Tongue (tissue), 2 donors: Measurements from ENCODE around the gene SNRPD3. TPM values are rescaled to one million over a fixed set of nuclear protein-coding genes. Genes with fewer than 3 reads are reported as not detected.
"Not testable (repeated sequence)": the region's sequence is repeated elsewhere in the genome, so short reads cannot be mapped to it uniquely, and the experiment has no call there.

Experiments used
- DNase-seq: peaks from one replicate; pipeline ENCODE4 v3.0.0-alpha.2; 2015
- total RNA-seq: library from RNA; depleted of rRNA; stranded (reverse); fragments of >200 nt; gene quantifications from one replicate; pipeline ENCODE4 v1.2.3, GENCODE V29; 2014

SNRPD3 gene
- 169 TPM for total RNA-seq

DNA sequence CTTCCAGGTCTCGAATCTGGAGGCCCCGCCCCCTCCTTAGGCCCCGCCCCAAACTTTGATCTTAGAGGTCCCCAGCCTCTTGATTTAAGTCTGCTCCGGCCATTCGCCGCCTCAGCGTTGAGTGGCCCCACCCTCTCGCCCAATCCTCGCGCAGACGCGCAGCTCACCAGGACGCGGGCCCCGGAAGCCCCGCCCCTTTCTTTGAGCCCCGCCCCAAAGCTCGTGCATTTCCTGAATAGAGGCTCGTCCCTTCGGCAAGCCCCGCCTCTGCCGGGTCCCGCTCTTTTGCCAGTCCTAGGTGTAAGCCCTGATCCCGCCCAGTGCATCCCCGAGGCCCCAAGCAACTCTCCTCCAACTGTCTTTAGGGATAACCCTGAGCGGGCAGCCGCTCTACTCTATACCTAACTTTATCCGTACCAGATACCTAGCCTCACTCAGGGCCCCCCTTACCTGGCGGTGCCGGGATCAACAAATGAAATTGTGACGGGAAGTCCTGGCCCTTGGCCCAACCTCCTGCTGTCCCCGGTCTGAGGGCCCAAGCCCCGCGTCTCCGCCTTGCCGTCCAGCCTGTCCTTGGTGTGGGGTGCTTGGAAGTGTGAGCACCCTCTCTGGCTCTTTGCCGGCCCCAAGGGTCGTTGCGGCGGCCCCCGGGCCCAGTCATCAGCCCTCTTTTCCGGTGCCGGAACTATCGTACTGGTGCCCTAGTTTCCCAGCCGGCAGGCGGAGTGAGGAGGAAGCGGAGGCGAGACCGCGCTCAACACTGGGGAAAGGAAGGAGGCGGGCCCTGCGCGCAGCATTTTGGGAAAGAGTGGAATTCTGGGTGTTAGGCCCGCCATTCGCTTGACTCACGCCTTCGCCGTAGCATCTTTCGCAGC lies at the start of gene SNRPD3:
Gene SNRPD3, plus strand, starts transcription at position 835 of the 875 bp plus-strand sequence. CDS start 1,676 bp downstream, outside the sequence.
- peak; percentile 100 for DNase-seq

DNA sequence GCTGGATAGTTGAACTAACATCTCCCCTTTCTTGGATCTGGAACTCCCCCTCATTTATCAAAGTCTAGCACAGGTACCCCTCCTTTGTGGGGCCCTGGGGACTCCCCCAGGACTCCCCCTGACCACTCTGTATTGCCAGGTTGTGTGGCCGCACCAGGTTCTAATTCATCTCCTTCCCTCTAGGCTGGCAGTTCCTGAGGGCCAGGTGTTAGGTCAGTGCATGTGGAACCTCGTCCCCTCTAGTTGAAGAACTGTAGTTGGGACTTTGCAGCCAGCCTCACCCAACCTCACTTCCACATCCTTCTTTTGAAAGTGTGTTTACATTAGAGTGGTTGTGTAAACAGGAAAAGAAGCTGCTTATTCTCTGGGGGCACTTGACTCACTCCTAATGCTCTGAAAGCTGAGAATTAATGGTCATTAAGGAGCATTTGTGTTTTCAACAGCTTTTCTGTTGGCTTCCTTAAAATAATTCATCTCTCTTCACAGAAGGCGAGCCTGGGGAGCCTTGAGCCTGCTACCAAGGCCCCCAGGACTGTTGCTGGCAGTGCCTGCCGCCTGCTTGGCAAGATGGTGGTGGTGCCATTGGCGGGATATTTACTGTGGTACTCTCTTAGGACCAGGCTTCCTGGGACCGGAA lies 48.9 kb upstream of the SNRPD3 start:
- peak; percentile 25 for DNase-seq

- no peak for DNase-seq
Observed at GRCh38 chr22:24507716-24508115, 48.1 kb upstream of the SNRPD3 start.

DNA sequence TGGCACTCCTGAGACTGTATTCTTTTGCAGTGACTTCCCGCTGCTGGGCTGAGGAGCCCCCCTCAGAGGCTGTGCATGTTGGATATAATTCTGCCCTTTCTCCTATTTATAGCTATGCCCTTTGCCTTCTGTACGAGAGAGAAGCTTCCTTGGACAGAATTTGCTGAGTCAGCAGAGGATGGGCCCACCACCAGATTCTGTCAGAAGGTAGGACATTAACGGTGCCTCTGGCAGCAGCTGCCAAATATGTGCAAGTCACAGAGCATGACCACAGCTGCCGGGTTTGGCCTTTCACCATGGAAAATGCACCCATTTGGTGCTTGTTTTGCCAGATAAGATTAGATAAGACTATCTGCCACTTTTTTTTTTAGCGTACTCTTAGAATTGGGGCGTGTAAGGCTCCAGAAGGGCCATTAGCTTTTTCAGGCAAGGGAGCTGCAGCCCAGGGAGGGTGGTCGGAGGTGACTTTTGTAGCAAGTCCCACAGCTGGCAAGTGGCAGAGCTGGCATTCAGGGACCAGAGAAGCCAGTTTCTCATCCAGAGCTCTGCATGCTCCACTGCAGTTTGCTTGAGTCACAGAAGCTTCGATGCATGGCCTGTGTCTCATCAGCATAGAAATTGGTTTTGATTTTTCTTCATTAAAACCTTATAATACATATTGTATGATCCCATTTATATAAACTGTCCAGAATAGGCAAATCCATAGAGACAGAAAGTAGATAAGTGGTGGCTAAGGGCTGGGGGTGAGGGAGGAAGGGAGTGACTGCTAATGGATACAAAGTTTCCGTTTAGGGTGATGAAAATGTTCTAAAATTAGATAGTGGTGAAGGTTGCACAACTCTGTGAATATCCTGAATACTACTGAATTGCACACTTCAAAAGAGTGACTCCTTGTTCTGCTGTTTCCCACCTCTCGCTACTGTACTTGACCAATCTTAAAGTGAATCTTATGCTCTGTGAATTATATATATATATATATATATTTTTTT lies 44.9 kb upstream of the SNRPD3 start:
- peak; percentile 38 for DNase-seq

GRCh38 chr22:24512043-24512442 lies 43.8 kb upstream of the SNRPD3 start:
- DNase-seq, result no peak

- DNase-seq, result no peak
Observed at GRCh38 chr22:24513378-24514240, 42.2 kb upstream of the SNRPD3 start.

- DNase-seq, result no peak
Observed at GRCh38 chr22:24514241-24515026, 41.4 kb upstream of the SNRPD3 start.

DNA sequence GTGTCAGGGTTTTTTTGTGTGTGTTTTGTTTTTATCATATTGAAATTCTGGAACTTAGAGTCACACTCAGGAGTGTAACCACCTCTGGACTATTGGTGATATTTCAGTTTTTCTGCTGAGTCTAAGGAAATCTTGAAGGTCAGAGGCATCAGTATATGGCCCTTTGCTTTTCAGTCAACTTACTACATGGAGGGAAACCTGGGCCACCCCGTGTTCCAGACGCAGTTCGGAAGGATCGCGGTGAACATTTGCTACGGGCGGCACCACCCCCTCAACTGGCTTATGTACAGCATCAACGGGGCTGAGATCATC lies 40.8 kb upstream of the SNRPD3 start:
- DNase-seq, result no peak

DNA sequence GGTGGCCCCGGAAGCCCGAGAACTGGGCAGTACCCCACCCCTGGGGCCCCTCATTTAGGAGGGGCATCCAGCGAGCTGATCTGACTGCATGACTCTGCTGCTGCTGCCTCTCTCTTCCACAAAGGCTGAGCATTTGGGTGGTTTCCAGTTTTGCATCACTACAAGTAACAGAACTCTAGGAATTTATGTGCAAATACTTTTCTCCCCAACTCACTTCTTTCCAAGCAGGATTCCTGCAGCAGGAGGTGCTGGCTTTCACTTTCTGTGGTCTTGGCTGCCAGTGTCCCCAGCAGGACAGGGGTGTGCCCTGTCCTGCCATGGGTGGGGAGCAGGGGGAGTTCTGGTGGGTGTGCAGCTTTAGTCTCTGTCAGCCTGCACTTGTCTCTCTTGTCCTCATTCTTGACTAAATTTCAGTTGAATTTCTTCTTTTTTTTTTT lies 39.5 kb upstream of the SNRPD3 start:
- DNase-seq, result peak; percentile 82

DNA sequence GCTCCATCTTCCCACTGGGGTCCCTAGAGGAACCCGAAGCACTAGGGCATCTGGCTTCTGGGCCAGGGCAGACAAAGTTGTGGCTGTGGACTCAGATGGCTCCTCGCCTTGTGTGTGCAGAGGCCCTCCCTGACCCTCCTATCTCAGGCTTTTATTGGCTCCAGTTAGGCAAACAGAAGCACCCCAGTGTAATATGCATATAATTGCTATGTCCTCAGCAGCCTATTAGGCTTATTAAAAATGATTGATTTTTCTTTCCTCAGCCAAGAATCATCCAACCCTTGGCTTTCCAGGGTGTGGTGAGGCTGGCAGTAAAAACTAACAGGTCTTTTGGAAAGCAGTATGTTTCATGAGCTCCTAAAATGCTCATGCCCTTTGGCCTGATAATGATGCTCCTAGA lies 38.4 kb upstream of the SNRPD3 start:
- no peak for DNase-seq

DNA sequence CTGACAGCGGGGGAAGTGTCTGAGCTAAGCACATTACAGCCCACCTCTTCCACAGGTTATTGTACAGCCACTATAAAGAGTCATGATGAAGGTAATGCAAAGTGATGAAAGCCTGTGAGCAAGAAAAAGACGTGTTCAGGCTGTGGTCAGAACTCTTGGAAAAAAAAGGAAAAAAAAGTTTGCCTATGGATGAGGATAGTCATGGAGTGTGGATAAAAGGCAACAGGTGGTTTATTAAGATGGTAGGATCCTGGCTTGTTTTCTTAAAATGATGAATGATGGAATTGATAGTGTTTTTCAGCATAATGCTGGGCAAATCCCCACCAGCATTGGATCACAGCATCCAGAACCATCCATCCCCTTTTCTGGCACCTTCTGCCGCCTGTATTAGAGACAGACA lies 37.6 kb upstream of the SNRPD3 start:
- DNase-seq, result no peak

GRCh38 chr22:24518771-24519485 lies 36.9 kb upstream of the SNRPD3 start:
- DNase-seq, result no peak

GRCh38 chr22:24519496-24519895 lies 36.3 kb upstream of the SNRPD3 start:
- no peak for DNase-seq

DNA sequence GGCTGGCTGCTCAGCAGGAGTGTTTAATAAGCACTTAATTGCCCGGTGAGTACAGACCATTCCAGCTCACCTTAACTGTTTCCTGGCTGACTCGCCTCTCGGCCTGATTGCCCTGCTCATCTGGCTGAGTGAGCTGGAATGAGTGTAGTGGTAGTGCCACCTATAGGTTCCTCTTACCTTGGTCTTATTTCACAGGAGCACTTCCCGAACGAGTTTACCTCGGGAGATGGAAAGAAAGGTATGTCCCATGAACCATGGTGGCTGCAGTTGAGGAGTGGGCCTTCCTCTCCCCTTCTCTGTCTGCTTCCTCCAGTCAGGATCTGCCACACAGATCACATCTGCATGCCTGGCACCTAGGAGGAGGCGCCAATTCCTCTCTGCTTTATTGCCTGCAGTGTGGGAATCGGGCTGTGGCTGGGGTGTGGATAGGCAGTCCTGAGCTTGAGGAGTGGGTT lies 34.0 kb upstream of the SNRPD3 start:
- peak; percentile 57 for DNase-seq

- no peak for DNase-seq
Observed at GRCh38 chr22:24523873-24524272, 31.9 kb upstream of the SNRPD3 start.

- DNase-seq, result peak; percentile 78
Observed at GRCh38 chr22:24525416-24526037, 30.3 kb upstream of the SNRPD3 start.

GRCh38 chr22:24526191-24526590 lies 29.6 kb upstream of the SNRPD3 start:
- DNase-seq, result no peak

- no peak for DNase-seq
Observed at GRCh38 chr22:24529898-24530297, 25.9 kb upstream of the SNRPD3 start.

GRCh38 chr22:24530968-24531367 lies 24.8 kb upstream of the SNRPD3 start:
- DNase-seq, result not testable (repeated sequence)
